Measurements from ENCODE around the gene HSD17B1. TPM values are rescaled to one million over a fixed set of nuclear protein-coding genes. Genes with fewer than 3 reads are reported as not detected.

HSD17B1 gene
- total RNA-seq, 1 experiment from 2014 or later: 18.1 TPM

DNA sequence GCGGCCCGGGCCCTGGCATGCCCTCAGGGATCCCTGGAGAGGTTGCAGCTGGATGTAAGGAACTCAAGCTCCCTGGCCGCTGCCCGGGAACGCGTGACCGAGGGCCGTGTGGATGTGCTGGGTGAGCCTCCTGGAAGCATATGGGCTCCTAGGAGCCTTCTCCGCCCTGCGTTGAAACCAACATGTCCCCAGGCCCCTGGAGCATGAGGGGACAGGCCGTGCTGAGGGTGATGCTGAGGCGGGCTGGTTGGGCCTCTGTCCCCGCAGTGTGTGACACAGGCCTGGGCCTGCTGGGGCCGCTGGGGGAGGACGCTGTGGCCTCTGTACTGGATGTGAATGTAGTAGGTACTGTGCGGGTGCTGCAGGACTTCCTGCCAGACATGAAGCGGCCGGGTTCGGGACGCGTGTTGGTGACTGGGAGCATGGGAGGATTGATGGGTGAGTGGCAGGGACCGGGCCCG is 5.7 kb upstream of the HSD17B1 start:
- TF ChIP-seq, protein P1, sequence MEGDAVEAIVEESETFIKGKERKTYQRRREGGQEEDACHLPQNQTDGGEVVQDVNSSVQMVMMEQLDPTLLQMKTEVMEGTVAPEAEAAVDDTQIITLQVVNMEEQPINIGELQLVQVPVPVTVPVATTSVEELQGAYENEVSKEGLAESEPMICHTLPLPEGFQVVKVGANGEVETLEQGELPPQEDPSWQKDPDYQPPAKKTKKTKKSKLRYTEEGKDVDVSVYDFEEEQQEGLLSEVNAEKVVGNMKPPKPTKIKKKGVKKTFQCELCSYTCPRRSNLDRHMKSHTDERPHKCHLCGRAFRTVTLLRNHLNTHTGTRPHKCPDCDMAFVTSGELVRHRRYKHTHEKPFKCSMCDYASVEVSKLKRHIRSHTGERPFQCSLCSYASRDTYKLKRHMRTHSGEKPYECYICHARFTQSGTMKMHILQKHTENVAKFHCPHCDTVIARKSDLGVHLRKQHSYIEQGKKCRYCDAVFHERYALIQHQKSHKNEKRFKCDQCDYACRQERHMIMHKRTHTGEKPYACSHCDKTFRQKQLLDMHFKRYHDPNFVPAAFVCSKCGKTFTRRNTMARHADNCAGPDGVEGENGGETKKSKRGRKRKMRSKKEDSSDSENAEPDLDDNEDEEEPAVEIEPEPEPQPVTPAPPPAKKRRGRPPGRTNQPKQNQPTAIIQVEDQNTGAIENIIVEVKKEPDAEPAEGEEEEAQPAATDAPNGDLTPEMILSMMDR (IDR thresholded peaks at IDR 0.05; ENCODE audit: unreplicated experiment): no peak
- intact Hi-C loops (cut with micrococcal nuclease): no loop called here
- Mint-ChIP-seq H3K36me3 (ENCODE audit: insufficient read depth, unreplicated experiment) (peaks cover 31% of the 10 kb centered on the region), H3K9me3 (ENCODE audit: unreplicated experiment) (no peaks in the 10 kb centered on the region), H3K27me3 (ENCODE audit: insufficient read depth, unreplicated experiment) (no peaks in the 10 kb centered on the region), H3K27ac (ENCODE audit: low read depth, unreplicated experiment) (no peak overlapping the region), H3K4me3 (ENCODE audit: unreplicated experiment) (no peak overlapping the region), H3K4me1 (ENCODE audit: insufficient read depth, unreplicated experiment) (no peaks in the 10 kb centered on the region)
- no peak for DNase-seq (ENCODE audit: unreplicated experiment)
- POLR2A ChIA-PET: no interaction called here
- CTCF ChIA-PET: interaction anchor here (1.2 to 1.4 kb wide), 3 partner anchors 11 to 17 kb away, joined by 3 to 4 read pairs (median 4); partner anchors contain the start of gene NAGLU
- BruUV-seq (replicated peaks): no TSS peak

DNA sequence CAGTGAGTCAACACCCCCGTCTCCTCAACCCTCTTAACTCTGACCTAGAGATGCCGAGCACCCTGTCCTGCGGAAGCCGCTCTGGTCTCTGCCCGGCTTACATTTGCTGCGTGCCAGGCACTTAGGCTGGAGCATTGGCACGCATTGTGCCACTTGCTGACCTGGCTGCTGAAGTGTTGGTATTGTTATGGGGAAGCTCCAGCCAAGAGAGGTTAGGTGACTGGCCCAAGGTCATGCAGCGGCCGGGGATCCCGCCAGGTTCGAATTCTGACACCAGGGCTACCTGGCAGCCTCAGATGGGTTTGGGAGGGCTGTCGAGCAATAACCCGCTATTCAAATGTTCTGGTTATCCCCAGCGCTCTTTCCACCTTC is 5.0 kb upstream of the HSD17B1 start:
- peaks cover 25% of the 10 kb centered on the region for H3K36me3 Mint-ChIP-seq (ENCODE audit: insufficient read depth, unreplicated experiment)
- intact Hi-C loops (cut with micrococcal nuclease): no loop called here
- H3K27ac Mint-ChIP-seq (ENCODE audit: low read depth, unreplicated experiment): no peak overlapping the region
- TF ChIP-seq, protein P1 (IDR thresholded peaks at IDR 0.05; ENCODE audit: unreplicated experiment): no peak
- H3K9me3 Mint-ChIP-seq (ENCODE audit: unreplicated experiment): no peaks in the 10 kb centered on the region
- CTCF ChIA-PET: interaction anchor here (0.7 to 1.4 kb wide), 2 partner anchors 12 to 16 kb away, joined by 3 read pairs; partner anchors contain the start of gene NAGLU
- no peaks in the 10 kb centered on the region for H3K4me1 Mint-ChIP-seq (ENCODE audit: insufficient read depth, unreplicated experiment)
- BruUV-seq (replicated peaks): no TSS peak
- no peaks in the 10 kb centered on the region for H3K27me3 Mint-ChIP-seq (ENCODE audit: insufficient read depth, unreplicated experiment)
- no peak overlapping the region for H3K4me3 Mint-ChIP-seq (ENCODE audit: unreplicated experiment)
- POLR2A ChIA-PET: interaction anchor here (0.7 kb wide), 1 partner anchor 9 kb away, joined by 3 read pairs; no protein-coding TSS in a partner anchor
- no peak for DNase-seq (ENCODE audit: unreplicated experiment)

- ChIA-PET CTCF (interaction anchor here (0.6 to 1.4 kb wide), 4 partner anchors 12 to 368 kb away, joined by 3 to 4 read pairs (median 3); partner anchors contain the start of gene NAGLU), POLR2A (interaction anchor here (0.7 kb wide), 2 partner anchors 9 to 18 kb away, joined by 3 read pairs; no protein-coding TSS in a partner anchor)
- intact Hi-C loops (cut with micrococcal nuclease): no loop called here
- H3K9me3 Mint-ChIP-seq (ENCODE audit: unreplicated experiment): no peaks in the 10 kb centered on the region
- H3K4me1 Mint-ChIP-seq (ENCODE audit: insufficient read depth, unreplicated experiment): peaks cover 2% of the 10 kb centered on the region
- TF ChIP-seq, protein P1 (IDR thresholded peaks at IDR 0.05; ENCODE audit: unreplicated experiment): no peak
- no peaks in the 10 kb centered on the region for H3K27me3 Mint-ChIP-seq (ENCODE audit: insufficient read depth, unreplicated experiment)
- peaks cover 20% of the 10 kb centered on the region for H3K36me3 Mint-ChIP-seq (ENCODE audit: insufficient read depth, unreplicated experiment)
- DNase-seq (ENCODE audit: unreplicated experiment): peak; percentile 68
- no TSS peak for BruUV-seq (replicated peaks)
- H3K27ac Mint-ChIP-seq (ENCODE audit: low read depth, unreplicated experiment): no peak overlapping the region
- H3K4me3 Mint-ChIP-seq (ENCODE audit: unreplicated experiment): peak overlapping the region; percentile 31
These were observed 4.5 kb upstream of the HSD17B1 start for GRCh38 chr17:42548070-42548837.

- intact Hi-C loops (cut with micrococcal nuclease): no loop called here
- H3K9me3 Mint-ChIP-seq (ENCODE audit: unreplicated experiment): no peaks in the 10 kb centered on the region
- no TSS peak for BruUV-seq (replicated peaks)
- H3K4me1 Mint-ChIP-seq (ENCODE audit: insufficient read depth, unreplicated experiment): peaks cover 6% of the 10 kb centered on the region
- peaks cover 20% of the 10 kb centered on the region for H3K36me3 Mint-ChIP-seq (ENCODE audit: insufficient read depth, unreplicated experiment)
- TF ChIP-seq, protein P1 (IDR thresholded peaks at IDR 0.05; ENCODE audit: unreplicated experiment): no peak
- ChIA-PET POLR2A (no interaction called here), CTCF (no interaction called here)
- H3K27ac Mint-ChIP-seq (ENCODE audit: low read depth, unreplicated experiment): no peak overlapping the region
- H3K4me3 Mint-ChIP-seq (ENCODE audit: unreplicated experiment): no peak overlapping the region
- DNase-seq (ENCODE audit: unreplicated experiment): no peak
- no peaks in the 10 kb centered on the region for H3K27me3 Mint-ChIP-seq (ENCODE audit: insufficient read depth, unreplicated experiment)
These were observed 3.5 kb upstream of the HSD17B1 start for GRCh38 chr17:42548993-42549755.

All from MCF 10A (cell line).